K562 treated with DMSO at 1 percent for 24 hours (cell line): ENCODE results near the gene PAXX. TPM values are rescaled to one million over a fixed set of nuclear protein-coding genes. Genes with fewer than 3 reads are reported as not detected.

Experiments
- total RNA-seq: library from RNA; unstranded; fragments of 300-600 nt; gene quantifications from 2 replicates; pipeline ENCODE4 v1.2.3, GENCODE V29; 2022; ENCODE audit warnings: low read depth; ENCODE audit not compliant: insufficient read depth

PAXX gene
- total RNA-seq: 82.2 and 86.6 TPM in 2 replicates

GRCh38 chr9:136991993-136992818 lies at the start of gene PAXX:
Gene PAXX (plus strand): TSS chr9:136992422. CDS start chr9:136992444, 22 bp downstream.

DNA sequence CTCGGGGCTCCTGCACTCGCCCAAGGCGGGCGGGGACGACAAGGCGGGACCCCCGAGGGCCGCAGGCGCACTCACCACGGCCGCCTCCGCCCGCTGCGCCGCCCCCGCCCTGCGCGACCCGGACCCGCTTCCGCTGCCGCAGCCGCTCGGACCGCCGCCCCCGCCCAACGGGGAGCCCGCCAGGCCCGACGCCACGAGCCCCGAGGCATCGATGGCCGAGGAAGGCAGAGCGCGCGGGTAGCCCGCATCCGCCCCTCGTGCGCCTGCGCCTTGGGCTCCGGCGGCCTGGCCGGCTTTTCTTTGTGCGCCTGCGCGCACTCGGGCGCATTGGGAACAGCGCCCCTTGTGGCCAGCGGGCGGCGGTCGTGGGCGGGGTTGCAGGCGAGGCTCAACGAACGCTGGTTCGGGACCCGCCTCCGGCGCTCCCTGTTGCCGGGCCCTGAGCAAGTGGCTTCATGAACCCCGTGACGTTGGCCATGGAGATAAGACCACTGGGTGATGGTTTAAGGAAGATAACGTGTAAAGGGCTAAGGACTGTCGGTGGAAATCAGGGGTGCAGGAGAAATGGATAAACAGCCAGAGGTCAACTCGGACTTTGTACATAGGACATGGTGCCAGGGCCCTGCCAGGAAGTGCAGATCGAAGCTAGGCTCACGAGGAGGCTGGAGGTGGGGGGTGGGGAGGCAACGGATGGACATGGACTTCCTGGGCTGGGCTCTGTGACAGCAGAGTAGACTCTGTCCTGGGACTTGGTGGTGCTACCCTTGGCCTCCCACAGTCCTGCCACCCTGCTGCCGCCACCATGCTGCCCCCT lies 47.5 kb upstream of the PAXX start, which contains the start of the genes C8G and FBXW5:
C8G (plus strand) TSS at position 725 of the 814 bp plus-strand sequence; CDS start at position 803, 78 bp downstream.
FBXW5 (minus strand) TSS at position 220 of the 814 bp plus-strand sequence. CDS start 655 bp downstream, outside the sequence.

DNA sequence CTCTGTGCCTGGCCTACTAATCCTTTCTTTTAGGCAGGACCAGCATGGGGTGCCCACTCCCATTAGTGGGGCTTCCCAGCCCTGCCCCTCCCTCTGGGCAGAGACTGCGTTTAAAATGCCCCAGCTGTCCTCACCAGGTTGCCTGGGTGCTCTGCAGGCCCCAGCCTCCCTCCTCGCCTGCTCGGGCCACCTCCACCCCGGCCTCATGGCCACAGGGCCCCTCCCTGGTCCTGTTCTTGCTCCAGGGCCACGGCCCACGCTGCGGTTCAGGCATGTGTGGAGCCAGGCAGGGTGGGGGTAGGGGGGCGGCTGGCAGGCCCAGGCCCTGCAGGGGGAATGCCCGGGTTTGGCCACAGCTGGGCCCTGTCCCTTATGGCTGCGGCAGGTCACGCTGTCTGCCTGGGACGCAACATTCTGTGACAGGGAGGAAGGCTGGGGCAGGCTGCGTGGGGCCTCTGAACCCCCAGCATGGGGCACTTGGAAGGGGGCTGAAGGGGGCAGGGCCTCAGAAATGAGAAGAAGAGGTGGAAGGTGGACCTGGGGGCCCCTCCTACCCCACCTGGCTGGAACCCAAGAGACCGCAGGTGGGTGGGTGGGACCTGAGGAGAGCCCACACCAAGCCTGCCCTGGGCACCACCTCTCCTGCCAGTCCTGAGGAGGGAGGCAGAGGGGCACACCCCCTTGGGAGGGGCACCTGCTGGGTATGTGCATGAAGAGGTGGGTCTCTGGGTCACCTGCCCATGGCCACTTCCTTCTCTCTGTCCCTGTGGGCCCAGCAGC lies 40.5 kb upstream of the PAXX start, which contains the start of gene LCN12:
LCN12 (plus strand) TSS at position 733 of the 780 bp plus-strand sequence. CDS start 55 bp downstream, outside the sequence.

GRCh38 chr9:136977223-136977622 lies 15.0 kb upstream of the PAXX start, which contains the start of gene PTGDS:
Gene PTGDS (plus strand): TSS chr9:136977504. CDS start chr9:136977579, 75 bp downstream.

DNA sequence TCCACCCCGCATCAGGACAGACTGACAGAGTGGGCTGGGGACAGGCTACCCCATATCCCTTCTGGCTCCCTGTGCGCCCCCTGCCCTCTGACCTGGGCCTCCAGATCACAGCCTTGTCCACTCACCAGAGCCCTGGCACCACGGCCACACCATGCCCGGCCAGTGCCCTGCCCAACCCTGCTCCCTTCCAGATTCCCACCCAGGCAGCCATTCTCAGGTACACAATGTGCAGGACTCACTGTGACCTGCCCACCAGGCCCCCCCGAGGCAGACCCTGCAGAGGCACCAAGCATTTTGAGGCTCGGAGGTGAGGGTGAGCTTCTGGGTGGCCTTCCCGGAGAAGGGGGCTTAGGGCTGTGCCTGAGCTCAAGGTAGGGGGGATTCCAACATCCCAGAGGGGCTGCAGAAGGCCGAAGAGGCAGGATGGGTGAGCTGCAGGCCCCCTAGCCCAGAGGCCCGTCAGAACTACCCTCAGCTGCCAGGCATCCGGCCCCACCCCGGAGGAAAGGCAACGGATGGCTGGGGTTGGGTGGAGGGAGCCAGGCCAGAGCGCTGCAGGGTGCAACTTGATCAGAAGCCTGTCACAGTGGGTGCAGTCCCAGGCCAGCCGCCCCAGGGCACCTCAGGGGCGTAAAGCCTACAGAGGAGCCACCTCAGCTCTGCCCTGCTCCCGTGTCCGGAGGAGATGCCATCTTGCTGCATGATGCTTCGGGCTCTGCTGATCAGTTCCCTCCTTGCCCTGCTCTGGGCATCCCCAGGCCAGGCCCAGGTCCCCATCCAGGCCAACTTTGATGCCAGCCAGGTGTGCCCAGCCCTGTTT lies 9.8 kb upstream of the PAXX start, which contains the start of gene LCNL1:
LCNL1 (plus strand) TSS at position 762 of the 820 bp plus-strand sequence. CDS start 594 bp downstream, outside the sequence.

DNA sequence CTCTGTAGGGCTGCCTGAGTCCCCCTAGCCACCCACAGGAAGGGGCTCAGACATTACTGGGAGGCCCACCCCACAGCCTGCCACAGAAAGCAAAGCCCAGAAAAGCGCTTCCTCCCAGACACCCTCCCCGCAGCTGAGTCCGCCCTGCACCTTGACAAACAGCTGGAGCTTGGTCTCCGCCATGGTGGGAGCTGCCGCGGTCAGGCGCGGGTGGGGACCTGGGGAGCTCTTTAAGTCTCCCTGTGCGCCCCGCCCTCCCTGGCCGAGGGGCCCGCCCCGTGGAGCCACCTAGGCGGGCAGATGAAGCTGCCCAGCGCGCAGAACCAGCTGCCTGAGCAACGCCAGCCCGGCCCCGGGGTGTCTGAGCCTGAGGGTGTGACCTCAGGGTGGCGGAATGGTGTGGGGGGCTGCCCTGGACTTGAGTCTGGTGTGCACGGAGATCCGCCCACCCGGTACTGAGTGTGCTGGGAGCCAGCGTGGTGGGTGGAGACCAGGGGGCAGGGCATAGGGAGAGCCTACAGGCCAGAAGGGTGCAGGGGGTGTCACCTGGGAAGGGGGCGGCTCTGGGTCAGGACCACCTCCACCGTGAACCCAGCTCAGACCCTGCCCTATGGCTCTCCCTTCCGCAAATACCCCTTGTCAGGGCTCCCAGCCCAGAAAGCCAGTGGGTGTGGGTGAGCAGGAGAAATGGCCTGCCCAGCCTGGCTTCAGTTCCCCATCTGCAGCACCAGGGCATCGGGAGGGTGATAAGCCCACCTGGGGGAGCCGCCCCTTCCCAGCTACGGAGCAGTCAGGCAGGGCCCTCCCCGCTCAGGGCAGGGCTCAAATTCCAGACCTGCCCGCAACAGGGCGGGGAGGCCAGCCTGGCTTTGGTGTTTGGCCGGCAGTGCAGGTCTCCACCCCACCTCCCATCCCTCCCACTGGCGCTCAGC lies 4.4 kb downstream of the PAXX start, which contains the start of gene CLIC3:
CLIC3 (minus strand) TSS at position 208 of the 932 bp plus-strand sequence; CDS start at position 183, 25 bp downstream.

GRCh38 chr9:137027369-137028262 lies 35.4 kb downstream of the PAXX start, which contains the start of gene ABCA2:
Gene ABCA2 (minus strand): TSS chr9:137028237. CDS start chr9:137028140, 97 bp downstream.

GRCh38 chr9:137031904-137032640 lies 39.9 kb downstream of the PAXX start, which contains the start of gene FUT7:
Gene FUT7 (minus strand): TSS chr9:137032088. CDS start chr9:137031991, 97 bp downstream.

Other genes with a start within 250 kb of the PAXX start
- gene LCN10, start 249.5 kb upstream of the PAXX start, total RNA-seq: 0.50 TPM in 1 of 2 replicates, not detected in the other
- not detected in 2 replicates for gene LCN6, start 243.9 kb upstream of the PAXX start, total RNA-seq
- not detected in 2 replicates for gene LCN8, start 234.2 kb upstream of the PAXX start, total RNA-seq
- gene LCN15, start 227.9 kb upstream of the PAXX start, total RNA-seq: not detected in 2 replicates
- 80.0 and 85.0 TPM in 2 replicates for gene TMEM141, start 201.1 kb upstream of the PAXX start, total RNA-seq
- 1.8 and 3.5 TPM in 2 replicates for gene CCDC183, start 196.1 kb upstream of the PAXX start, total RNA-seq
- 160 and 181 TPM in 2 replicates for gene RABL6, start 184.5 kb upstream of the PAXX start, total RNA-seq
- gene AJM1, start 149.9 kb upstream of the PAXX start, total RNA-seq: 12.3 and 15.9 TPM in 2 replicates
- 163 and 193 TPM in 2 replicates for gene PHPT1, start 143.0 kb upstream of the PAXX start, total RNA-seq
- gene MAMDC4, start 140.1 kb upstream of the PAXX start, total RNA-seq: 1.9 and 3.1 TPM in 2 replicates
- 668 and 686 TPM in 2 replicates for gene EDF1, start 126.1 kb upstream of the PAXX start, total RNA-seq
- gene TRAF2, start 105.9 kb upstream of the PAXX start, total RNA-seq: 32.9 and 35.8 TPM in 2 replicates
- gene FBXW5, start 47.7 kb upstream of the PAXX start, total RNA-seq: 150 and 189 TPM in 2 replicates
- 1.1 TPM in 1 of 2 replicates, not detected in the other for gene C8G, start 47.2 kb upstream of the PAXX start, total RNA-seq
- gene LCN12, start 40.1 kb upstream of the PAXX start, total RNA-seq: not detected in 2 replicates
- 5.6 and 7.3 TPM in 2 replicates for gene PTGDS, start 14.9 kb upstream of the PAXX start, total RNA-seq
- gene LCNL1, start 9.4 kb upstream of the PAXX start, total RNA-seq: not detected in 2 replicates
- 0.64 and 1.7 TPM in 2 replicates for gene CLIC3, start 4.1 kb downstream of the PAXX start, total RNA-seq
- gene ABCA2, start 35.8 kb downstream of the PAXX start, total RNA-seq: 11.0 and 24.1 TPM in 2 replicates
- not detected in 2 replicates for gene FUT7, start 39.7 kb downstream of the PAXX start, total RNA-seq
- gene NPDC1, start 53.8 kb downstream of the PAXX start, total RNA-seq: 0.66 and 1.1 TPM in 2 replicates
- gene ENTPD2, start 61.6 kb downstream of the PAXX start, total RNA-seq: 0.21 TPM in 1 of 2 replicates, not detected in the other
- gene SAPCD2, start 78.1 kb downstream of the PAXX start, total RNA-seq: 36.1 and 38.7 TPM in 2 replicates
- gene UAP1L1, start 85.1 kb downstream of the PAXX start, total RNA-seq: 9.0 and 9.6 TPM in 2 replicates
- gene MAN1B1, start 94.6 kb downstream of the PAXX start, total RNA-seq: 52.5 and 56.8 TPM in 2 replicates
- 187 and 232 TPM in 2 replicates for gene DPP7, start 122.3 kb downstream of the PAXX start, total RNA-seq
- 0.12 and 0.78 TPM in 2 replicates for gene GRIN1, start 146.7 kb downstream of the PAXX start, total RNA-seq
- not detected in 2 replicates for gene LRRC26, start 177.6 kb downstream of the PAXX start, total RNA-seq
- gene TMEM210, start 179.6 kb downstream of the PAXX start, total RNA-seq: not detected in 2 replicates
- 57.0 and 62.9 TPM in 2 replicates for gene ANAPC2, start 196.1 kb downstream of the PAXX start, total RNA-seq
- gene SSNA1, start 196.3 kb downstream of the PAXX start, total RNA-seq: 231 and 245 TPM in 2 replicates
- gene TPRN, start 208.3 kb downstream of the PAXX start, total RNA-seq: 33.3 and 34.3 TPM in 2 replicates
- gene TMEM203, start 213.2 kb downstream of the PAXX start, total RNA-seq: 70.6 and 73.1 TPM in 2 replicates
- 28.7 and 33.4 TPM in 2 replicates for gene NDOR1, start 213.3 kb downstream of the PAXX start, total RNA-seq
- 6.9 and 7.0 TPM in 2 replicates for gene RNF208, start 229.8 kb downstream of the PAXX start, total RNA-seq
- 1.6 and 1.7 TPM in 2 replicates for gene CYSRT1, start 232.8 kb downstream of the PAXX start, total RNA-seq
- not detected in 2 replicates for gene RNF224, start 235.1 kb downstream of the PAXX start, total RNA-seq
- not detected in 2 replicates for gene SLC34A3, start 238.5 kb downstream of the PAXX start, total RNA-seq
- 1,217 and 1,249 TPM in 2 replicates for gene TUBB4B, start 248.9 kb downstream of the PAXX start, total RNA-seq